ENCODE results near the gene CAMTA1.

GRCh38 chr1:7076117-7076516, 290.9 kb downstream of the CAMTA1 start:
- TF ChIP-seq CTCF (IDR thresholded peaks at IDR 0.05) (no peak), POLR2AphosphoS5 (IDR thresholded peaks at IDR 0.05) (no peak)
